ENCODE results near the gene GASK1A.

DNA sequence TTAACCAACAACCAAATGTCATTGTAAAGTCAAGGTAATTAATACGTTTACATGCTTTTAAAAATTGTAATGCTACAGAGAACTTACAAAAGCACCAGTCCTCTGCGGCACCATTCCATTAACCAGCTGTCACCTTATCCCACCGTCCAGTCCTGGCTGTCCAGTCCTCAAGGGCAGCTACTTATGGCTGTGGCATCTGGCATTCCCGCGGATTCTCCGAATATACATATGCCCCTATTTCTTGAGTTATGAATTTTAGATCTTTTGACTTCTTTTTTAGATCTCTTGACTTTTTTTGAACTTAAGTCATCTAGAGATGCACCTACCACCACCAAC, 127.2 kb downstream of the GASK1A start:
- TF ChIP-seq GLIS3 (CRISPR knock-in tag; IDR thresholded peaks at IDR 0.05) (no peak), CREB5 (CRISPR knock-in tag; IDR thresholded peaks at IDR 0.05; ENCODE audit: low read depth) (no peak), RARB (CRISPR knock-in tag; IDR thresholded peaks at IDR 0.05) (no peak), ZFP30 (CRISPR knock-in tag; IDR thresholded peaks at IDR 0.05) (no peak), PATZ1 (CRISPR knock-in tag; IDR thresholded peaks at IDR 0.05; ENCODE audit: borderline replicate concordance) (no peak), OSR1 (CRISPR knock-in tag; IDR thresholded peaks at IDR 0.05) (no peak), ZFP3 (CRISPR knock-in tag; IDR thresholded peaks at IDR 0.05) (no peak), TOX (CRISPR knock-in tag; IDR thresholded peaks at IDR 0.05; ENCODE audit: borderline replicate concordance) (no peak)

All from SK-N-SH treated with all-trans-retinoic acid at 6 μM for 48 hours (cell line).